DMS114 treated with DMSO at 0.1 percent for 48 hours (cell line): ENCODE measurements around the gene NRG3.

Experiments
- DNase-seq: peaks from one replicate; lab custom pipeline; 2025; ENCODE audit not compliant: unreplicated experiment; lab: John Stamatoyannopoulos, UW

NRG3 gene

GRCh38 chr10:82361256-82361655 is 486.3 kb downstream of the NRG3 start:
- DNase-seq = no peak

GRCh38 chr10:82377608-82378007 is 502.6 kb downstream of the NRG3 start:
- DNase-seq = no peak

GRCh38 chr10:82378146-82378545 is 503.2 kb downstream of the NRG3 start:
- no peak for DNase-seq

GRCh38 chr10:82383350-82383749 is 508.4 kb downstream of the NRG3 start:
- DNase-seq = no peak

GRCh38 chr10:82390866-82391658 is 516.1 kb downstream of the NRG3 start:
- DNase-seq = no peak

GRCh38 chr10:82391971-82392370 is 517.0 kb downstream of the NRG3 start:
- DNase-seq = no peak

- DNase-seq = no peak
Measured at GRCh38 chr10:82392533-82392932, 517.5 kb downstream of the NRG3 start.

GRCh38 chr10:82394122-82394521 is 519.1 kb downstream of the NRG3 start:
- DNase-seq = no peak

- DNase-seq = no peak
Measured at GRCh38 chr10:82394987-82395386, 520.0 kb downstream of the NRG3 start.

- no peak for DNase-seq
Measured at GRCh38 chr10:82396886-82397285, 521.9 kb downstream of the NRG3 start.

GRCh38 chr10:82397854-82398253 is 522.9 kb downstream of the NRG3 start:
- no peak for DNase-seq

- no peak for DNase-seq
Measured at GRCh38 chr10:82399850-82400249, 524.9 kb downstream of the NRG3 start.

- no peak for DNase-seq
Measured at GRCh38 chr10:82400841-82401240, 525.8 kb downstream of the NRG3 start.

GRCh38 chr10:82402906-82403401 is 528.0 kb downstream of the NRG3 start:
- DNase-seq = no peak

- no peak for DNase-seq
Measured at GRCh38 chr10:82409671-82410070, 534.7 kb downstream of the NRG3 start.

- DNase-seq = no peak
Measured at GRCh38 chr10:82411416-82411815, 536.4 kb downstream of the NRG3 start.

GRCh38 chr10:82420001-82420400 is 545.0 kb downstream of the NRG3 start:
- no peak for DNase-seq

- no peak for DNase-seq
Measured at GRCh38 chr10:82429302-82429701, 554.3 kb downstream of the NRG3 start.

GRCh38 chr10:82438277-82438676 is 563.3 kb downstream of the NRG3 start:
- DNase-seq = no peak

- no peak for DNase-seq
Measured at GRCh38 chr10:82440775-82441174, 565.8 kb downstream of the NRG3 start.

GRCh38 chr10:82452046-82452445 is 577.1 kb downstream of the NRG3 start:
- DNase-seq = no peak

GRCh38 chr10:82452676-82453075 is 577.7 kb downstream of the NRG3 start:
- no peak for DNase-seq
